Activated CD8-positive, alpha-beta memory T cell treated with anti-CD3 and anti-CD28 coated beads, Interleukin-2, amount 50 U/mL, for 48 hours (primary cell): ENCODE data around the gene HCK.
"Not testable (repeated sequence)": the region's sequence is repeated elsewhere in the genome, so short reads cannot be mapped to it uniquely, and the experiment has no call there.

Experiments used
- DNase-seq: peaks from one replicate; pipeline ENCODE4 v3.0.0-alpha.2; 2020

Gene HCK

GRCh38 chr20:32109392-32110172 lies 57.5 kb downstream of the HCK start, which contains the start of gene TM9SF4:
Gene TM9SF4, plus strand, starts transcription at chr20:32109714. Its CDS starts 27 bp downstream, at chr20:32109741.
- peak; percentile 96 for DNase-seq

- no peak for DNase-seq
Observed at GRCh38 chr20:32110173-32110704, 58.2 kb downstream of the HCK start.

GRCh38 chr20:32110727-32111126 lies 58.7 kb downstream of the HCK start:
- DNase-seq = no peak

- no peak for DNase-seq
Observed at GRCh38 chr20:32111156-32111686, 59.2 kb downstream of the HCK start.

GRCh38 chr20:32111753-32112152 lies 59.7 kb downstream of the HCK start:
- no peak for DNase-seq

- DNase-seq = no peak
Observed at GRCh38 chr20:32112841-32113240, 60.8 kb downstream of the HCK start.

- DNase-seq = no peak
Observed at GRCh38 chr20:32113591-32114260, 61.7 kb downstream of the HCK start.

- no peak for DNase-seq
Observed at GRCh38 chr20:32114305-32114960, 62.4 kb downstream of the HCK start.

GRCh38 chr20:32115211-32115767 lies 63.2 kb downstream of the HCK start:
- DNase-seq = no peak

GRCh38 chr20:32116079-32116521 lies 64.1 kb downstream of the HCK start:
- DNase-seq = no peak

- DNase-seq = not testable (repeated sequence)
Observed at GRCh38 chr20:32116796-32117195, 64.8 kb downstream of the HCK start.

- not testable (repeated sequence) for DNase-seq
Observed at GRCh38 chr20:32118427-32118826, 66.4 kb downstream of the HCK start.

GRCh38 chr20:32119734-32120133 lies 67.7 kb downstream of the HCK start:
- DNase-seq = no peak

- DNase-seq = not testable (repeated sequence)
Observed at GRCh38 chr20:32121908-32122307, 69.9 kb downstream of the HCK start.

GRCh38 chr20:32123088-32123487 lies 71.0 kb downstream of the HCK start:
- no peak for DNase-seq

GRCh38 chr20:32124916-32125454 lies 72.9 kb downstream of the HCK start:
- DNase-seq = no peak

- DNase-seq = no peak
Observed at GRCh38 chr20:32125506-32125905, 73.5 kb downstream of the HCK start.

GRCh38 chr20:32126919-32127318 lies 74.9 kb downstream of the HCK start:
- DNase-seq = no peak

GRCh38 chr20:32127347-32127746 lies 75.3 kb downstream of the HCK start:
- no peak for DNase-seq

GRCh38 chr20:32128167-32128566 lies 76.1 kb downstream of the HCK start:
- DNase-seq = no peak

- no peak for DNase-seq
Observed at GRCh38 chr20:32129863-32130262, 77.8 kb downstream of the HCK start.

GRCh38 chr20:32130352-32130751 lies 78.3 kb downstream of the HCK start:
- no peak for DNase-seq

- DNase-seq = no peak
Observed at GRCh38 chr20:32130965-32131364, 78.9 kb downstream of the HCK start.
